Mesothelial cell of epicardium (in vitro differentiated cells): ENCODE measurements around the gene TSPEAR. TPM values are rescaled to one million over a fixed set of nuclear protein-coding genes. Genes with fewer than 3 reads are reported as not detected.

Source experiments
- DNase-seq, 2 experiments: peaks; one replicate each; pipeline ENCODE4 v3.0.0; 2021; ENCODE audit warnings: low spot score in 2 of 2; ENCODE audit not compliant: unreplicated experiment in 2 of 2
- H3K27ac Mint-ChIP-seq: 2 replicates; pipeline ENCODE4 v1.8.0; 2021; ENCODE audit warnings: mixed read lengths
- H3K27me3 Mint-ChIP-seq: 2 replicates; pipeline ENCODE4 v1.8.0; 2021; ENCODE audit warnings: low read depth, mixed read lengths
- H3K36me3 Mint-ChIP-seq: 2 replicates; pipeline ENCODE4 v1.8.0; 2021; ENCODE audit warnings: mixed read lengths
- H3K4me1 Mint-ChIP-seq: 2 replicates; pipeline ENCODE4 v1.8.0; 2021; ENCODE audit warnings: mixed read lengths
- H3K4me3 Mint-ChIP-seq: 2 replicates; pipeline ENCODE4 v1.8.0; 2021; ENCODE audit warnings: mild to moderate bottlenecking, moderate library complexity, mixed read lengths
- H3K9me3 Mint-ChIP-seq: 2 replicates; pipeline ENCODE4 v1.8.0; 2021; ENCODE audit warnings: mixed read lengths
- total RNA-seq: library from RNA; stranded (reverse); gene quantifications from 3 replicates; pipeline ENCODE4 v1.2.1, GENCODE V29; 2021
- TF ChIP-seq, protein P1 (sequence below): fragments of 200-600 bp; sonication (generic); IDR thresholded peaks from one replicate; pipeline ENCODE4 v1.5.0; 2021; ENCODE audit warnings: antibody characterized with exemption; ENCODE audit not compliant: unreplicated experiment

TSPEAR gene
- total RNA-seq, 1 donor from 2014 or later, result 0.11 TPM

DNA sequence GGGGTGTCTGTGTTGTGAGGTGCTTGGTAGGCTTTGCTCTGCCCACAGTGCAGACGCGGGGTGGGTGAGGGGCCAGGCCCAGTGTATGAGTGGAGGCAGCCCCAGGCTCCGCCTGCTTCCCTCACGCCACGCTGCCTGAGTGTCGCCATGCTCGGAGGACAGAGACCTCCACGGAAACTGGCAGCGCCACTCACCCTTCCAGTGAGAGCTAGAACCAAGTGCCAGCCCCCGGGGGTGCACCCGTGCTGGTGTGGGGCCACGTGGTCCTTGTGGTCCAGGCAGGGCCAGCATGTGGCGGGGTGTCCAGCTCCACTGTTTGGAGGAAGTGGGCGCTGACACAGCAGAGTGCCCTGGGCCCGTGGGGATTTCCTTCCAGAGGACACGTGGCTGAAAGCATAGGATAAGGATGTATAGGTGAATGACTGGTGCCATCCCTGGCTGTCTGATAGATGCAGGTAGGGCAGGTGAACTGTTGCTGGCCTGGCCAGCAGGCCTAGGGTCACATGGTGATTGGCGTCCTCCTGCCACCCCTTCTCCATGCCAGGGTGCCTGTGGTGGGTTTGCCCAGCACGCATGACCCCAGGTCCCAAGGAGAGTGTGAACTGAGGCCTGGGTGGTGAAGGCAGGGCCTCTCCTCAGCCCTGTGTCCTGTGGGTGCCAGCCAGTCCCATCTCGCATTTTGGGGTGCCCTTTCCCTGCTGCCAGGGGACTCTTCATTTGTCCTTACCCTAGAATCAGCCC lies 252.2 kb downstream of the TSPEAR start:
- TF ChIP-seq, protein P1, sequence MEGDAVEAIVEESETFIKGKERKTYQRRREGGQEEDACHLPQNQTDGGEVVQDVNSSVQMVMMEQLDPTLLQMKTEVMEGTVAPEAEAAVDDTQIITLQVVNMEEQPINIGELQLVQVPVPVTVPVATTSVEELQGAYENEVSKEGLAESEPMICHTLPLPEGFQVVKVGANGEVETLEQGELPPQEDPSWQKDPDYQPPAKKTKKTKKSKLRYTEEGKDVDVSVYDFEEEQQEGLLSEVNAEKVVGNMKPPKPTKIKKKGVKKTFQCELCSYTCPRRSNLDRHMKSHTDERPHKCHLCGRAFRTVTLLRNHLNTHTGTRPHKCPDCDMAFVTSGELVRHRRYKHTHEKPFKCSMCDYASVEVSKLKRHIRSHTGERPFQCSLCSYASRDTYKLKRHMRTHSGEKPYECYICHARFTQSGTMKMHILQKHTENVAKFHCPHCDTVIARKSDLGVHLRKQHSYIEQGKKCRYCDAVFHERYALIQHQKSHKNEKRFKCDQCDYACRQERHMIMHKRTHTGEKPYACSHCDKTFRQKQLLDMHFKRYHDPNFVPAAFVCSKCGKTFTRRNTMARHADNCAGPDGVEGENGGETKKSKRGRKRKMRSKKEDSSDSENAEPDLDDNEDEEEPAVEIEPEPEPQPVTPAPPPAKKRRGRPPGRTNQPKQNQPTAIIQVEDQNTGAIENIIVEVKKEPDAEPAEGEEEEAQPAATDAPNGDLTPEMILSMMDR, result no peak
- Mint-ChIP-seq H3K4me1 (no peaks in the 10 kb centered on the region), H3K27me3 (no peaks in the 10 kb centered on the region), H3K27ac (no peak overlapping the region), H3K36me3 (peaks cover 2% of the 10 kb centered on the region), H3K9me3 (peaks cover 4% of the 10 kb centered on the region), H3K4me3 (no peak overlapping the region)
- DNase-seq, result no peak

DNA sequence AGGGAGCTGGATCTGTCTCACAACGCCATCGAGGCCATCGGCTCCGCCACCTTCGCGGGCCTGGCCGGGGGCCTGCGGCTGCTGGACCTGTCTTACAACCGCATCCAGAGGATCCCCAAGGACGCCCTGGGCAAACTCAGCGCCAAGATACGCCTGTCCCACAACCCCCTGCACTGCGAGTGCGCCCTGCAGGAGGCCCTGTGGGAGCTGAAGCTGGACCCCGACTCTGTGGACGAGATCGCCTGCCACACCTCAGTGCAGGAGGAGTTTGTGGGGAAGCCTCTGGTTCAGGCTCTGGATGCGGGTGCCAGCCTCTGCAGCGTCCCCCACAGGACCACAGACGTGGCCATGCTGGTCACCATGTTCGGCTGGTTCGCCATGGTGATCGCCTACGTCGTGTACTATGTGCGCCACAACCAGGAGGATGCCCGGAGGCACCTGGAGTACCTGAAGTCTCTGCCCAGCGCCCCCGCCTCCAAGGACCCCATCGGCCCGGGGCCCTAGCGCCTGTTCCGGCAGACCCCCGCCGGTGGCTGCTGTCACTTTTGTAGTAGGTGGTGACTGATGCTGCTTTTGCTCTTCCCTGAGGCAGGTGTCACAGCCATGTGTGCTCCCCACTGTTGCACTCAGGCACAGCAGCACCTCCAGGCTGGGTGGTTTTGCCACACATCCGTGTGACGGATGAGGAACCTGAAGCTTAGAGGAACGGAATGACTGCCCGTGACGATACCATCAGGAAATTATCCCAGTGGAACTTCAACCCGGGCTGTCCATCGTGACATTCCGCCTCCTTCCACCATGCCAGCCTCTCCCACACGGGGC lies 254.2 kb downstream of the TSPEAR start:
- no peak for DNase-seq
- Mint-ChIP-seq H3K4me1 (no peaks in the 10 kb centered on the region), H3K27me3 (peaks cover 2% of the 10 kb centered on the region), H3K36me3 (peaks cover 2% of the 10 kb centered on the region), H3K27ac (no peak overlapping the region), H3K9me3 (peaks cover 18% of the 10 kb centered on the region), H3K4me3 (peak overlapping the region; percentile 77)
- TF ChIP-seq, protein P1, result no peak

DNA sequence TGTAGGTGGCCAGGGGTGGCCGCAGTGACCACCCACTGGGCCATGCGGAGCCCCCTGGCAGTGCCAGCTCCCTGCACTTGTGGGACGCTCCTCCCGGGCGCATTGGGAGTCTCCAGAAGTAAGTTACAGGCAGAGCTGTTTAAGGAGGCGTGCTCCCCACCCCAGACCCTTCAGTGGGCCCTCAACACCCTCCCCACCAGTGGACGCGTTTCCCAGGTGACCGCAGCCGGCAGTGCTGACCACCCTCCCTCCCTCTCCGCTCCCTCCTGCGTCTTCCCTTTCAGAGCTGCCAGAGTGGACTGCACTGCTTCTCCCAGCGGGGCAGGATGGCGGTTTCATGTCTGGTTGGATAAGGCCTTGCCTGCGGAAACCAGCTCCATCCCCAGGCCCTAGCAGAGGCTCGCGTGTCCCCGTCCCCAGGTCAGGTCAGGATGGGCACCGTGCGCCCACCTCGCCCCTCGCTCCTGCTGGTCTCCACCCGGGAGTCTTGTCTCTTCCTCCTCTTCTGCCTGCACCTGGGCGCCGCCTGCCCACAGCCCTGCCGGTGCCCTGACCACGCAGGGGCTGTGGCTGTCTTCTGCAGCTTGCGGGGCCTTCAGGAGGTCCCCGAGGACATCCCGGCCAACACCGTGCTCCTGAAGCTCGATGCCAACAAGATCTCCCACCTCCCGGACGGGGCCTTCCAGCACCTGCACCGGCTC lies 255.0 kb downstream of the TSPEAR start:
- H3K36me3 Mint-ChIP-seq, result peaks cover 2% of the 10 kb centered on the region
- no peak for DNase-seq
- TF ChIP-seq, protein P1, result no peak

DNA sequence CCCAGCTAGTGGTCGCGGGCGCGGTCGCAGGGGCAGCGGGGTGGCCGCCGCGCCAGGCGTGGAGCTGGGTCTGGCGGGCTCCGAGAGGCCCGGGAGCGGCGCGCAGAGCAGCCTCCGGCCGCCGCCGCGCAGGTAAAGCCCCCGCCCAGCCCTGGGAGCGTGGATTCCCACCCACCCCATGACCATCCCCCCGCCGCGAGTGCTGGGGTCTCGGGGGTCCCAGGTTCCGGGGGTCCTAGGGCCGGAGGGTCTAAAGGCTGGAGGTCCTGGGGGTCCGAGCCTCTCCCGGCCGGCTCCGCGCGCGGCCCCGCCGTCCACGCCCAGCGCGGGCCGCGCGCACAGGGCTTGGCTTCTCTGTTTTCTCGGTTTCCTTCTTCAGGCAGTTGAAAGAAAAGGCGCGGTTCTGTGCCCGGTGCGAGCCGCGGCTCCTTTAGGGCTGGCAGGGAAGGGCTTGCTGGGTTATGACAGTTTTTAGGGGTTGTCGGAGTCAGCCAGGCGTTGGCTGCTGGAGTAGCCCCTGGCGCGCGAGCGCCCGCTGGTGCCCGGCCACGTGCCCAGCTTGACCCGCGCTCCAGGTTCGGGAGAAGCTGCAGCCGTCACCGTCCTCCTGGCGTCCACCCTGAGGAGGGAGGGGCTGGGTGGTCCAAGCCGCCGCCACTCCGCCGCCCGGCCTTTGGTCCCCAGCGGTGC lies 255.7 kb downstream of the TSPEAR start:
- Mint-ChIP-seq H3K9me3 (peaks cover 19% of the 10 kb centered on the region), H3K27me3 (peaks cover 10% of the 10 kb centered on the region), H3K36me3 (peaks cover 2% of the 10 kb centered on the region), H3K27ac (no peak overlapping the region), H3K4me1 (no peaks in the 10 kb centered on the region), H3K4me3 (peak overlapping the region; percentile 77)
- TF ChIP-seq, protein P1, result no peak
- no peak for DNase-seq

More for the DNA sequence above, 255.0 kb downstream of the TSPEAR start:
- H3K4me3 Mint-ChIP-seq, result peak overlapping the region; percentile 77
- H3K4me1 Mint-ChIP-seq, result no peaks in the 10 kb centered on the region
- H3K27me3 Mint-ChIP-seq, result peaks cover 6% of the 10 kb centered on the region
- no peak overlapping the region for H3K27ac Mint-ChIP-seq
- H3K9me3 Mint-ChIP-seq, result peaks cover 19% of the 10 kb centered on the region
